H1 (cell line): ENCODE results near the gene COL20A1. TPM values are rescaled to one million over a fixed set of nuclear protein-coding genes. Genes with fewer than 3 reads are reported as not detected.

Source experiments
- CTCF ChIA-PET: fragments of 300-600 bp; sonication (Branson Sonifier 250); formaldehyde crosslinking; loops from one replicate; lab custom pipeline; 2021; ENCODE audit not compliant: partially characterized antibody; lab: Charles Lee
- POLR2A ChIA-PET: fragments of 300-600 bp; sonication (Branson Sonifier 250); formaldehyde crosslinking; loops from one replicate; lab custom pipeline; 2021; ENCODE audit warnings: inconsistent platforms; ENCODE audit not compliant: partially characterized antibody; lab: Charles Lee
- DNase-seq, 2 experiments: peaks; one replicate each; pipeline versions ENCODE4 v3.0.0 to v3.0.0-alpha.2; 2010 to 2022; ENCODE audit warnings: low spot score in 2 of 2, low read depth in 1 of 2, mixed read lengths in 1 of 2
- FAIRE-seq: peaks from 2 replicates; lab custom pipeline; 2011; peaks lifted over from hg19 to GRCh38; lab: Jason Lieb, UNC
- H2AFZ ChIP-seq: 2 replicates; pipeline ENCODE4 v1.8.1; 2012; ENCODE audit warnings: low read length, inconsistent platforms
- H2AK5ac ChIP-seq: 2 replicates; pipeline ENCODE4 v1.6.1; 2013; ENCODE audit warnings: low read depth, low read length
- H2BK120ac ChIP-seq: replicated peaks from 2 replicates; pipeline ENCODE3; 2013; ENCODE audit warnings: low read depth, low read length, inconsistent platforms
- H2BK12ac ChIP-seq: 2 replicates; pipeline ENCODE4 v1.6.1; 2013; ENCODE audit warnings: low read depth, low read length
- H2BK15ac ChIP-seq: 2 replicates; pipeline ENCODE4 v1.6.1; 2013; ENCODE audit warnings: low read length
- H2BK20ac ChIP-seq: 2 replicates; pipeline ENCODE4 v1.6.1; 2013; ENCODE audit warnings: low read length
- H2BK5ac ChIP-seq: 2 replicates; pipeline ENCODE4 v1.6.1; 2013; ENCODE audit warnings: low read depth, low read length
- H3K14ac ChIP-seq: 2 replicates; pipeline ENCODE4 v1.6.1; 2013; ENCODE audit warnings: inconsistent platforms; ENCODE audit not compliant: insufficient read length
- H3K18ac ChIP-seq: 2 replicates; pipeline ENCODE4 v1.6.1; 2013; ENCODE audit warnings: low read length; ENCODE audit errors: extremely low read depth
- H3K23ac ChIP-seq: 2 replicates; pipeline ENCODE4 v1.6.1; 2013; ENCODE audit warnings: inconsistent platforms; ENCODE audit not compliant: insufficient read length
- H3K23me2 ChIP-seq: 2 replicates; pipeline ENCODE4 v1.6.1; 2013; ENCODE audit warnings: low read depth, low read length
- H3K27ac ChIP-seq: 2 replicates; pipeline ENCODE4 v1.6.1; 2011; ENCODE audit warnings: low read depth, low read length, inconsistent platforms
- H3K27me3 ChIP-seq, 4 experiments: replicated peaks in 1 of 4; 1 replicate in 1 of 4; 2 replicates in 3 of 4; pipeline versions ENCODE4 v1.6.1 to v1.8.1; 2011 to 2013; ENCODE audit warnings: low read length in 3 of 4, mild to moderate bottlenecking in 3 of 4, inconsistent platforms in 2 of 4, mixed read lengths in 2 of 4, moderate library complexity in 1 of 4; ENCODE audit not compliant: control insufficient read depth in 3 of 4, insufficient read depth in 3 of 4; ENCODE audit errors: extremely low read depth in 1 of 4
- H3K36me3 ChIP-seq, 4 experiments: 2 replicates each; pipeline versions ENCODE4 v1.6.1 to v1.8.1; 2011 to 2013; ENCODE audit warnings: mild to moderate bottlenecking in 4 of 4, low read length in 3 of 4, moderate library complexity in 2 of 4, control low read depth in 1 of 4, inconsistent platforms in 1 of 4; ENCODE audit not compliant: insufficient read depth in 4 of 4, control insufficient read depth in 2 of 4
- H3K4ac ChIP-seq: replicated peaks from 2 replicates; pipeline ENCODE3; 2013; ENCODE audit warnings: low read length, low read depth, mixed read lengths, inconsistent platforms; ENCODE audit not compliant: insufficient read length
- H3K4me1 ChIP-seq, 4 experiments: replicated peaks in 1 of 4; 1 replicate in 1 of 4; 2 replicates in 3 of 4; pipeline versions ENCODE4 v1.6.1 to v1.8.1; 2011 to 2013; ENCODE audit warnings: low read length in 3 of 4, inconsistent platforms in 2 of 4, mixed read lengths in 1 of 4; ENCODE audit not compliant: insufficient read depth in 4 of 4, control insufficient read depth in 3 of 4
- H3K4me2 ChIP-seq, 2 experiments: 2 replicates each; pipeline versions ENCODE4 v1.6.1 to v1.8.1; 2011 to 2013; ENCODE audit warnings: low read depth in 2 of 2, low read length in 2 of 2, control low read depth in 1 of 2, inconsistent platforms in 1 of 2, mild to moderate bottlenecking in 1 of 2; ENCODE audit not compliant: insufficient read depth in 1 of 2
- H3K4me3 ChIP-seq, 4 experiments: fragments of 200-600, 300-600 bp in 1 of 4; sonication (generic), shearing (Covaris generic), sonication (Bioruptor Twin) in 1 of 4; 2 replicates each; pipeline versions ENCODE4 v1.5.1 to v1.8.1; 2011 to 2016; ENCODE audit warnings: low read length in 4 of 4, low read depth in 3 of 4, control low read depth in 2 of 4, inconsistent platforms in 2 of 4, mild to moderate bottlenecking in 2 of 4, mixed read lengths in 1 of 4, moderate library complexity in 1 of 4; ENCODE audit not compliant: insufficient read depth in 2 of 4; ENCODE audit errors: extremely low read depth in 1 of 4
- H3K56ac ChIP-seq: replicated peaks from 2 replicates; pipeline ENCODE3; 2013; ENCODE audit warnings: low read depth, mild to moderate bottlenecking, mixed read lengths, low read length, inconsistent platforms; ENCODE audit not compliant: insufficient read length
- H3K79me1 ChIP-seq: 2 replicates; pipeline ENCODE4 v1.6.1; 2013; ENCODE audit warnings: low read depth, low read length, control low read depth
- H3K79me2 ChIP-seq, 2 experiments: 2 replicates each; pipeline versions ENCODE4 v1.6.1 to v1.8.1; 2012 to 2013; ENCODE audit warnings: low read length in 2 of 2, mild to moderate bottlenecking in 2 of 2, inconsistent platforms in 1 of 2; ENCODE audit not compliant: insufficient read depth in 2 of 2, control insufficient read depth in 1 of 2
- H3K9ac ChIP-seq, 4 experiments: replicated peaks in 1 of 4; 1 replicate in 1 of 4; 2 replicates in 3 of 4; pipeline versions ENCODE4 v1.6.1 to v1.8.1; 2011 to 2013; ENCODE audit warnings: low read depth in 3 of 4, low read length in 3 of 4, control low read depth in 2 of 4, mild to moderate bottlenecking in 2 of 4, moderate library complexity in 2 of 4, inconsistent platforms in 1 of 4; ENCODE audit errors: extremely low read depth in 1 of 4
- H3K9me3 ChIP-seq, 2 experiments: 2 replicates each; pipeline versions ENCODE4 v1.6.1 to v1.8.1; 2012 to 2013; ENCODE audit warnings: mild to moderate bottlenecking in 2 of 2, moderate library complexity in 2 of 2, control low read depth in 1 of 2, inconsistent platforms in 1 of 2, low read depth in 1 of 2, low read length in 1 of 2, mixed read lengths in 1 of 2; ENCODE audit not compliant: insufficient read depth in 2 of 2
- H4K20me1 ChIP-seq, 2 experiments: replicated peaks in 1 of 2; 2 replicates each; pipeline versions ENCODE3 to v1.8.1; 2011 to 2013; ENCODE audit warnings: inconsistent platforms in 2 of 2, low read length in 2 of 2, mild to moderate bottlenecking in 1 of 2; ENCODE audit not compliant: insufficient read depth in 2 of 2, control insufficient read depth in 1 of 2
- H4K5ac ChIP-seq: 2 replicates; pipeline ENCODE4 v1.6.1; 2013; ENCODE audit warnings: low read length, low read depth, mixed read lengths, inconsistent platforms; ENCODE audit not compliant: insufficient read length
- H4K8ac ChIP-seq: 2 replicates; pipeline ENCODE4 v1.8.0; 2013; ENCODE audit warnings: mild to moderate bottlenecking, moderate library complexity, low read length, inconsistent platforms; ENCODE audit not compliant: insufficient read depth; ENCODE audit errors: extremely low read depth
- H4K91ac ChIP-seq: replicated peaks from 2 replicates; pipeline ENCODE3; 2013; ENCODE audit warnings: low read length, mixed read lengths, inconsistent platforms; ENCODE audit not compliant: insufficient read length
- ASH2L ChIP-seq: fragments of 200-600, 300-600 bp; sonication (generic); IDR thresholded peaks from one replicate; pipeline ENCODE4 v1.7.1; 2017; ENCODE audit warnings: low read length
- BCL11A ChIP-seq, 2 experiments: IDR thresholded peaks; one replicate each; pipeline ENCODE4 v1.6.1; 2011; ENCODE audit warnings: low read depth in 2 of 2, low read length in 2 of 2, mild to moderate bottlenecking in 2 of 2
- BRCA1 ChIP-seq: IDR thresholded peaks from 2 replicates; pipeline ENCODE4 v1.6.1; 2012; ENCODE audit warnings: low read depth, low read length, improper control_type of control experiment
- CBX5 ChIP-seq: fragments of 300-800, 300-1000 bp; sonication (generic); IDR thresholded peaks from 2 replicates; pipeline ENCODE4 v1.7.1; 2016; ENCODE audit warnings: antibody characterized with exemption, low read length, low read depth
- CHD2 ChIP-seq: IDR thresholded peaks from 2 replicates; pipeline ENCODE4 v1.6.1; 2012; ENCODE audit warnings: low read length, improper control_type of control experiment
- E2F6 ChIP-seq: IDR thresholded peaks from 2 replicates; pipeline ENCODE4 v1.6.1; 2012; ENCODE audit warnings: inconsistent platforms
- HDAC2 ChIP-seq, 2 experiments: fragments of 300-600 bp in 1 of 2; sonication (generic) in 1 of 2; IDR thresholded peaks; 2 replicates each; pipeline ENCODE4 v1.6.1; 2011 to 2012; ENCODE audit warnings: low read depth in 2 of 2, low read length in 2 of 2, mild to moderate bottlenecking in 2 of 2, moderate library complexity in 2 of 2, borderline replicate concordance in 1 of 2, inconsistent platforms in 1 of 2
- SP4 ChIP-seq: IDR thresholded peaks from 2 replicates; pipeline ENCODE4 v1.6.1; 2012; ENCODE audit warnings: low read length, inconsistent platforms
- TAF1 ChIP-seq: IDR thresholded peaks from 2 replicates; pipeline ENCODE4 v1.6.1; 2011; ENCODE audit warnings: mild to moderate bottlenecking, low read depth, low read length
- TAF7 ChIP-seq: optimal IDR thresholded peaks from 2 replicates; pipeline ENCODE3; 2011; ENCODE audit warnings: low read depth, mild to moderate bottlenecking, inconsistent platforms, low read length, moderate library complexity, borderline replicate concordance
- TEAD4 ChIP-seq: IDR thresholded peaks from 2 replicates; pipeline ENCODE4 v1.6.1; 2012; ENCODE audit warnings: low read depth, low read length, inconsistent platforms, mixed read lengths
- YY1 ChIP-seq: IDR thresholded peaks from 2 replicates; pipeline ENCODE4 v1.6.1; 2011; ENCODE audit warnings: low read depth, mild to moderate bottlenecking, low read length
- WGBS, 2 experiments: shearing (Covaris generic) in 1 of 2; methylation state at CpG; one replicate each; pipeline versions ENCODE4 v1.1.6 to v1.1.7; 2013 to 2015; ENCODE audit warnings: low lambda C conversion rate in 2 of 2, mixed read lengths in 2 of 2, inconsistent platforms in 1 of 2, low coverage in 1 of 2, missing lambda C conversion rate in 1 of 2; ENCODE audit not compliant: insufficient replicate concordance in 2 of 2, insufficient coverage in 1 of 2, insufficient read length in 1 of 2; ENCODE audit errors: extremely low coverage in 1 of 2, missing lambda C conversion rate in 1 of 2; 5-methylcytosine and 5-hydroxymethylcytosine counted together
- polyA plus RNA-seq, 7 experiments: library from polyadenylated mRNA; depleted of rRNA in 3 of 7; stranded (reverse) in 5 of 7; unstranded in 2 of 7; fragments of >200 nt in 5 of 7; fragments of 200-250 nt in 2 of 7; gene quantifications; 1 replicate in 5 of 7; 2 replicates in 1 of 7; 4 replicates in 1 of 7; pipeline versions ENCODE4 v1.2.1 to v1.2.3, GENCODE V29; 2011 to 2013; ENCODE audit warnings: missing spikeins in 2 of 7, mixed read lengths in 2 of 7
- total RNA-seq: library from RNA; stranded (reverse); fragmentation: NEBNext Ultra II Directional; extraction: Animal tissue kit (Norgen Biotek cat#: 25700); gene quantifications from 2 replicates; pipeline ENCODE4 v1.2.1, GENCODE V29; 2021
- TF ChIP-seq, protein P1 (sequence below): IDR thresholded peaks from 2 replicates; pipeline ENCODE4 v1.6.1; 2012; ENCODE audit warnings: inconsistent platforms

COL20A1 gene
- total and polyA plus RNA-seq, 2 of the 8 experiments (the other 6 are each of a cell fraction or from before 2014, with no cell fraction given) = 0.19 to 0.21 TPM

- DNase-seq = no peak
- Histone ChIP-seq H2BK12ac (no peak overlapping the region), H3K4ac (no peak overlapping the region), H3K14ac (no peak overlapping the region), H3K4me1 (peaks cover 0 to 12% (median 8%) of the 10 kb centered on the region in 4 experiments; a peak in 5 of 7 replicates), H3K4me2 (no peak overlapping the region), H3K27ac (no peak overlapping the region), H3K23ac (no peak overlapping the region), H2BK5ac (no peak overlapping the region), H3K79me1 (no peaks in the 10 kb centered on the region), H3K23me2 (no peaks in the 10 kb centered on the region), H2BK120ac (no peak overlapping the region), H4K20me1 (peaks cover 0 to 5% of the 10 kb centered on the region in 2 experiments), H4K5ac (no peak overlapping the region), H3K36me3 (no peaks in the 10 kb centered on the region), H3K79me2 (no peaks in the 10 kb centered on the region), H4K91ac (no peak overlapping the region), H3K18ac (no peak overlapping the region), H3K56ac (no peak overlapping the region), H3K9ac (no peak overlapping the region), H4K8ac (no peak overlapping the region), H3K4me3 (no peak overlapping the region), H2BK20ac (no peak overlapping the region), H2AK5ac (no peak overlapping the region), H3K27me3 (no peaks in the 10 kb centered on the region), H3K9me3 (peaks cover 0 to 8% of the 10 kb centered on the region in 2 experiments; a peak in 2 of 4 replicates), H2BK15ac (no peak overlapping the region), H2AFZ (no peak overlapping the region)
- CTCF ChIA-PET = interaction anchor here (1.2 kb wide), 1 partner anchor 13 kb away, joined by 3 read pairs; no protein-coding TSS in a partner anchor
- POLR2A ChIA-PET = interaction anchor here (0.6 kb wide), 1 partner anchor 57 kb away, joined by 3 read pairs; no protein-coding TSS in a partner anchor
- 84% methylated on average over 18 of the region's 25 CpGs; no CpG with 5 or more reads in 1 of the 2 experiments for WGBS, 2 experiments
- no peak for FAIRE-seq
- TF ChIP-seq TEAD4 = no peak
- no peak for TF ChIP-seq TAF7
- no peak for TF ChIP-seq BCL11A (IDR thresholded peaks at IDR 0.05; ENCODE audit: low read depth in 2 of 2, low read length in 2 of 2)
- TF ChIP-seq ASH2L = no peak
- TF ChIP-seq CHD2 = no peak
- TF ChIP-seq, protein P1, sequence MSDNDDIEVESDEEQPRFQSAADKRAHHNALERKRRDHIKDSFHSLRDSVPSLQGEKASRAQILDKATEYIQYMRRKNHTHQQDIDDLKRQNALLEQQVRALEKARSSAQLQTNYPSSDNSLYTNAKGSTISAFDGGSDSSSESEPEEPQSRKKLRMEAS = no peak
- no peak for TF ChIP-seq YY1
- no peak for TF ChIP-seq CBX5
- no peak for TF ChIP-seq HDAC2 (IDR thresholded peaks at IDR 0.05; ENCODE audit: borderline replicate concordance in 1 of 2, low read depth in 2 of 2, low read length in 2 of 2)
- TF ChIP-seq TAF1 = no peak
- no peak for TF ChIP-seq E2F6
- no peak for TF ChIP-seq BRCA1
- TF ChIP-seq SP4 = no peak
Observed at GRCh38 chr20:63354636-63355350, 61.8 kb downstream of the COL20A1 start.
